Suprapubic skin (tissue), 4 donors: Measurements from ENCODE around the gene GLRX3. TPM values are rescaled to one million over a fixed set of nuclear protein-coding genes. Genes with fewer than 3 reads are reported as not detected.
"Not testable (repeated sequence)": the region's sequence is repeated elsewhere in the genome, so short reads cannot be mapped to it uniquely, and the experiment has no call there.

ENCODE experiments used
- DNase-seq, 2 donors: peaks; one replicate each; pipeline ENCODE4 v3.0.0-alpha.2; 2019; ENCODE audit warnings: low spot score in 2 of 2
- H3K27ac ChIP-seq: fragments of 200-600 bp; sonication (generic); one replicate; pipeline ENCODE4 v1.5.1; 2019
- H3K27me3 ChIP-seq: fragments of 200-600 bp; sonication (generic); one replicate; pipeline ENCODE4 v1.5.1; 2019
- H3K36me3 ChIP-seq: fragments of 200-600 bp; sonication (generic); one replicate; pipeline ENCODE4 v1.5.1; 2019
- H3K4me1 ChIP-seq: fragments of 200-600 bp; sonication (generic); one replicate; pipeline ENCODE4 v1.5.1; 2019
- H3K4me3 ChIP-seq: fragments of 200-600 bp; sonication (generic); one replicate; pipeline ENCODE4 v1.5.1; 2019; ENCODE audit warnings: mild to moderate bottlenecking
- H3K9me3 ChIP-seq: fragments of 200-600 bp; sonication (generic); one replicate; pipeline ENCODE4 v1.5.1; 2019
- EP300 ChIP-seq: sonication (generic); formaldehyde crosslinking; IDR thresholded peaks from one replicate; pipeline ENCODE4 v1.6.1; 2017; ENCODE audit warnings: antibody characterized with exemption
- POLR2A ChIP-seq, 2 donors: fragments of 450-650 bp; IDR thresholded peaks; one replicate each; pipeline ENCODE4 v1.6.1; 2017; ENCODE audit warnings: antibody characterized with exemption in 2 of 2, mild to moderate bottlenecking in 2 of 2, moderate library complexity in 2 of 2
- POLR2AphosphoS5 ChIP-seq, 3 donors: sonication (generic); formaldehyde crosslinking; IDR thresholded peaks; one replicate each; pipeline ENCODE4 v1.6.1; 2017; ENCODE audit warnings: antibody characterized with exemption in 3 of 3
- WGBS: methylation state at CpG from one replicate; pipeline ENCODE4 v1.1.5; 2018; 5-methylcytosine and 5-hydroxymethylcytosine counted together
- total RNA-seq, 4 donors: library from RNA; depleted of rRNA; stranded (reverse); fragments of >200 nt; gene quantifications; one replicate each; pipeline ENCODE4 v1.1.0, GENCODE V29; 2016
- TF ChIP-seq, protein P1 (sequence below), 2 donors: fragments of 200-600 bp in 1 of 2; fragments of 450-650 bp in 1 of 2; sonication (generic) in 1 of 2; IDR thresholded peaks; one replicate each; pipeline ENCODE4 v1.5.1; 2016 to 2019; ENCODE audit warnings: antibody characterized with exemption in 2 of 2, mild to moderate bottlenecking in 1 of 2, moderate library complexity in 1 of 2

Gene GLRX3
- total RNA-seq, 4 donors from 2014 or later, result 35.7 to 115 (median 44.7) TPM

DNA sequence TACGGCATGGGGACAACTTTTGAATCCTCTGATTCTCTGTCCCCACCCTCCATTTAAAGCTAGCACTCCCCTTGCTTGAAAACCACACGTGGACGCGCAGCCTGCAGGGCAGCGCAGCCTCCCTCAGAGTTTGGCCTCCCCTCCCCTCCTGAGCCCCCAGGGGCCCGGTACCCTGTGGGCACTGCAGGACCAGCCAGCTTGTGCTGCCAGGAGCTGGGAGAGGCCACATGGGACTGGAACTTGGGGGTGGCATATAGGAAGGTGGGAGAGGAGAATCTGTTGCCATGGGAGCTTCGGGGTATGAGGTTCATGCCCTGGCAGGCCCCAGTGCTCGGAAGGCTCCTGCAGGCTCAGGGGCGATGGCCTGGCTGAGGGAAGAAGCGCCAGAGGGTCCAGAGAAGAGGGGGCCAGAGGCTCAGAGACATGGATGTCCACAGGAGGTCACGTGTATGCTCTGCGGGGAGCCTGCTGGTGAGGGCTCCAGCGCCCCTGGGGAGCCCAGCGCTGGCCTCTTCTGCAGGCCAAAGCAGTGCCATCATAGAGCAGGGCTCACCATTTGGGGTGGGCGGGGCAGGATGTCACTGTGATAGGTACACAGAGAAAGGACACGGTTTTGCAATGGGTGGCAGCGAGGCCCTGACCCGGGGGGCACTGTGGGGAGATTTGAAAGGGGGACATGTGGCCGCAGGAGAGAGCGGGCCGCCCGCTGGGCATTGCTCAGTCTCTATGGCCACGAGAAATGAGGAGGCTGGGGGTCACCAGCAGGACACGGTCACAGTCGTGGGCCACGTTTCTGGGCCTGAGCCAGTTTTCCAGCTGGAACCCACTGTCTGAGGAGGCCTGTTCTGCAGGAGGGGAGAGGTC, 64.2 kb downstream of the GLRX3 start:
- TF ChIP-seq, protein P1, sequence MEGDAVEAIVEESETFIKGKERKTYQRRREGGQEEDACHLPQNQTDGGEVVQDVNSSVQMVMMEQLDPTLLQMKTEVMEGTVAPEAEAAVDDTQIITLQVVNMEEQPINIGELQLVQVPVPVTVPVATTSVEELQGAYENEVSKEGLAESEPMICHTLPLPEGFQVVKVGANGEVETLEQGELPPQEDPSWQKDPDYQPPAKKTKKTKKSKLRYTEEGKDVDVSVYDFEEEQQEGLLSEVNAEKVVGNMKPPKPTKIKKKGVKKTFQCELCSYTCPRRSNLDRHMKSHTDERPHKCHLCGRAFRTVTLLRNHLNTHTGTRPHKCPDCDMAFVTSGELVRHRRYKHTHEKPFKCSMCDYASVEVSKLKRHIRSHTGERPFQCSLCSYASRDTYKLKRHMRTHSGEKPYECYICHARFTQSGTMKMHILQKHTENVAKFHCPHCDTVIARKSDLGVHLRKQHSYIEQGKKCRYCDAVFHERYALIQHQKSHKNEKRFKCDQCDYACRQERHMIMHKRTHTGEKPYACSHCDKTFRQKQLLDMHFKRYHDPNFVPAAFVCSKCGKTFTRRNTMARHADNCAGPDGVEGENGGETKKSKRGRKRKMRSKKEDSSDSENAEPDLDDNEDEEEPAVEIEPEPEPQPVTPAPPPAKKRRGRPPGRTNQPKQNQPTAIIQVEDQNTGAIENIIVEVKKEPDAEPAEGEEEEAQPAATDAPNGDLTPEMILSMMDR (IDR thresholded peaks at IDR 0.05), result no peak
- TF ChIP-seq EP300, result no peak
- no peak overlapping the region for H3K27ac ChIP-seq
- H3K4me3 ChIP-seq, result no peak overlapping the region
- H3K9me3 ChIP-seq, result no peaks in the 10 kb centered on the region
- no peak for DNase-seq
- H3K36me3 ChIP-seq, result no peaks in the 10 kb centered on the region
- no peaks in the 10 kb centered on the region for H3K27me3 ChIP-seq
- WGBS, result 74% methylated on average over 9 of the region's 26 CpGs
- no peaks in the 10 kb centered on the region for H3K4me1 ChIP-seq

DNA sequence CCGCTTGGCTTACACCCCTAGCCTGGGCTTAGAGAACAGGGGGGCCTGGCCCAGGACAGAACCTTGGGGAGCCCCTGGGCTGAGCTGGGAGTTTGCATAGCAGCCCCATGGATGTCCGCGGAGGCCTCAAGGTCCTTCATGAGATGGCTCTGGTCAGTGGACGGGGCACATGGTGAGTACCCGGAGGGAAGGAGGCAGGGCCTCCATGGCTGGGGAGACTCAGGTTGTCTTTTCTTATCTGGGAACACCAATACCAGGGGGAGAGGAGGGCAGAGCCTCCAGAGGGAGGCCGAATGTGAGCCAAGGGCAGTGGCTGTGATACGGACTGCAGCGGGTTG, 64.8 kb downstream of the GLRX3 start:
- 70% methylated on average over 6 of the region's 8 CpGs for WGBS
- no peak for DNase-seq
- TF ChIP-seq EP300, result no peak
- TF ChIP-seq POLR2A (IDR thresholded peaks at IDR 0.05), result no peak
- TF ChIP-seq, protein P1 (IDR thresholded peaks at IDR 0.05), result no peak
- TF ChIP-seq POLR2AphosphoS5 (IDR thresholded peaks at IDR 0.05), result no peak
- Histone ChIP-seq H3K27ac (no peak overlapping the region), H3K36me3 (no peaks in the 10 kb centered on the region), H3K27me3 (no peaks in the 10 kb centered on the region), H3K4me3 (no peak overlapping the region), H3K4me1 (no peaks in the 10 kb centered on the region), H3K9me3 (no peaks in the 10 kb centered on the region)

DNA sequence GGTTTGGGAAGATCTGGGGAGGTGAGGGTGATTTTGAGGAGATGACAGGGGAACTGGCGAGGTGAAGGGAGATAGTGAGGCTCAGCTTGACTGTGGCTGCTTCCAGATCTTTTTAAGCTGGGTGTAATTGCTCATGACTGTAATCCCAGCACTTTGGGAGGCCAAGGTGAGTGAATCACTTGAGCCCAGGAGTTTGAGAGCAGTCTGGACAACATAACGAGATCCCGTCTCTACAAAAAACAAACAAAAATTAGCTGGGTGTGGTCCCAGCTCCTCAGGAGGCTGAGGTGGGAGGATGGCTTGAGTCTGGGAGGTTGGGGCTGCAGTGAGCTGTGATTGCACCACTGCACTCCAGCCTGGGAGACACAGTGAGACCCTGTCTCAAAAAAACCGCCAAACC, 66.0 kb downstream of the GLRX3 start:
- DNase-seq, H3K36me3 ChIP-seq, H3K27ac ChIP-seq, H3K4me1 ChIP-seq, H3K27me3 ChIP-seq, H3K9me3 ChIP-seq, H3K4me3 ChIP-seq: not testable (repeated sequence)
- 47% methylated on average over 4 of the region's 4 CpGs for WGBS

DNA sequence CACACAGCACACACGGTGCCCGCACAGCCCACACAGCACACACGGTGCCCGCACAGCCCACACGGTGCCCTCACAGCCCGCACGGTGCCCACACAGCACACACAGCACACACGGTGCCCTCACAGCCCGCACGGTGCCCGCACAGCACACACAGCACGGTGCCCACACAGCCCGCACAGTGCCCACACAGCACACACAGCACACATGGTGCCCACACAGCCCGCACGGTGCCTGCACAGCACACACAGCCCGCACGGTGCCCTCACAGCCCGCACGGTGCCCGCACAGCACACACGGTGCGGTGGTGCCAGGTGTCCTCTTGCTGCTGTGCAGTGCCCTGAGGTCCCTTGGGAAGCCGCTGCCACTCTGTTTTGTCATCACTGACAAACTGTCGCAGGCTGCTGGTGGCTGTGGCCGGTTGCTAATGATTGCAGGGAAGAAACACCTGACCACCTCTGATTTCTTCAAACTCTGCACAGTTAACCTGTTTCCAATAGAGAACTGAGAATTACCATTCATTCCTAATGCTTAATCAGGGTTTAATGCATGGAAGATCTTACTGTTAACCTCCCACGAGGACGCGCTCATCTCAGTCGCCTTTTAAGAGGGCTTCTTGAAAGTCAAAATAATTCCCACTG, 66.9 kb downstream of the GLRX3 start:
- Histone ChIP-seq H3K4me3 (no peak overlapping the region), H3K27ac (no peak overlapping the region), H3K4me1 (no peaks in the 10 kb centered on the region), H3K27me3 (no peaks in the 10 kb centered on the region), H3K9me3 (no peaks in the 10 kb centered on the region), H3K36me3 (no peaks in the 10 kb centered on the region)
- no peak for DNase-seq
- TF ChIP-seq EP300, result no peak
- 88% methylated on average over 29 of the region's 29 CpGs for WGBS

DNA sequence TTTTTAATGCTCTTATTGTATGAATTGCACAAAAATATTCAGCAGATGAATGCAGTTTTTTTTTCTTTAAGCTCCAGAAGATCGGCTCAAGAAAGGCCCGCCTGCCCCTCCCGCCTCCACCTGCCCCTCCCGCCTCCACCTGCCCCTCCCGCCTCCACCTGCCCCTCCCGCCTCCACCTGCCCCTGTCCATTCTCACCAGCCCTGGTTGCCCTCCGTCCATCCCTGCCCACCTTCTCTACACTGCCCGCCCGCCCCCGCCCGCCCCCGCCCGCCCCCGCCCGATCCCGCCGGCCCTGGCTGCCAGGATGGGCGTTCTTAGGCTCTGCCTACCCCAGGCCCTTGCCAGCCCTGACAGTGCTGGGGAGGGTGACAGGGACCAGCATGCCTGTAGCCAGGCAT, 67.4 kb downstream of the GLRX3 start:
- WGBS, result 61% methylated on average over 18 of the region's 18 CpGs
- no peak for DNase-seq
- H3K27ac ChIP-seq, result no peak overlapping the region
- H3K36me3 ChIP-seq, result no peaks in the 10 kb centered on the region
- H3K27me3 ChIP-seq, result no peaks in the 10 kb centered on the region
- H3K4me3 ChIP-seq, result no peak overlapping the region
- no peaks in the 10 kb centered on the region for H3K4me1 ChIP-seq
- TF ChIP-seq POLR2AphosphoS5 (IDR thresholded peaks at IDR 0.05) (no peak), EP300 (no peak)
- TF ChIP-seq, protein P1 (IDR thresholded peaks at IDR 0.05), result no peak
- no peaks in the 10 kb centered on the region for H3K9me3 ChIP-seq

DNA sequence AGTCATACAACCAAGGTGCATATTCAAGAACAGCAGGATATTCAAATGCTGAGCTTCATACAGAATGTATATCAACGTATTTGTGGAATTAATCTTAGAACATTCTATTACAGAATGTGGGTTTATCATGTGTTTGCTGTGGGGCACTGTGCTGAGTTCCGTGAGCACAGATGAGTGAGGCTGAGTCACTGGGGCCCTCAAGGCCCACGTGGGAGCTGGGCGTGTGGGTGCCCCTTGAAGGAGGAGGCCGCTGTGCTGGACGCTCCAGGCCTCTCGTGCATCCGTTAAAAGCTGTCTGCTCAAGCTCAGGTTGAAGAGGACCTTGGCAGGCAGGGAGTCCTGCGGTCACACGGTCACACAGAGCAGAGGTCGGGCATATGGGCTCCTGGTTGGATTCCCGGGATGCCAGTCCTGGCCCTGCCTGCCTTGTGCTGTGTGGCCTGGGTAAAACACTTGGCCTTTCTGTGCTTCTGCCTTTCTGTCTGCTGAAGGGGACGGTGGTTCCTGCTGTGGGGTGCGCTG, 70.1 kb downstream of the GLRX3 start:
- Histone ChIP-seq H3K36me3 (no peaks in the 10 kb centered on the region), H3K4me1 (no peaks in the 10 kb centered on the region)
- 81% methylated on average over 12 of the region's 14 CpGs for WGBS

More for the DNA sequence above, 70.1 kb downstream of the GLRX3 start:
- no peak for TF ChIP-seq POLR2A (IDR thresholded peaks at IDR 0.05)
- TF ChIP-seq, protein P1 (IDR thresholded peaks at IDR 0.05), result no peak
- no peak for TF ChIP-seq POLR2AphosphoS5 (IDR thresholded peaks at IDR 0.05)
- TF ChIP-seq EP300, result no peak
- H3K9me3 ChIP-seq, result no peaks in the 10 kb centered on the region
- H3K27me3 ChIP-seq, result no peaks in the 10 kb centered on the region
- no peak overlapping the region for H3K4me3 ChIP-seq
- no peak for DNase-seq
- no peak overlapping the region for H3K27ac ChIP-seq
